H9 (cell line): ENCODE data around the gene MTO1. TPM values are rescaled to one million over a fixed set of nuclear protein-coding genes. Genes with fewer than 3 reads are reported as not detected.

ENCODE experiments used
- DNase-seq: peaks from one replicate; pipeline ENCODE4 v3.0.0-alpha.2; 2017
- H2AFZ ChIP-seq: one replicate; pipeline ENCODE4 v1.6.1; 2013; ENCODE audit warnings: mild to moderate bottlenecking, low read length, control low read depth, moderate library complexity
- H2AK5ac ChIP-seq: 2 replicates; pipeline ENCODE4 v1.6.1; 2013; ENCODE audit warnings: low read length, control low read depth, mixed read lengths; ENCODE audit not compliant: insufficient read length
- H2BK120ac ChIP-seq: one replicate; pipeline ENCODE4 v1.6.1; 2013; ENCODE audit warnings: low read depth, mild to moderate bottlenecking, low read length, control low read depth, inconsistent platforms; ENCODE audit not compliant: poor library complexity, severe bottlenecking
- H2BK12ac ChIP-seq: 2 replicates; pipeline ENCODE4 v1.6.1; 2013; ENCODE audit warnings: low read length, control low read depth, mixed read lengths, low read depth; ENCODE audit not compliant: insufficient read length
- H2BK15ac ChIP-seq: 2 replicates; pipeline ENCODE4 v1.6.1; 2013; ENCODE audit warnings: low read depth, low read length, control low read depth
- H2BK20ac ChIP-seq: one replicate; pipeline ENCODE4 v1.6.1; 2013; ENCODE audit warnings: low read depth, mild to moderate bottlenecking, low read length, control low read depth, inconsistent platforms; ENCODE audit not compliant: poor library complexity, severe bottlenecking
- H2BK5ac ChIP-seq: 2 replicates; pipeline ENCODE4 v1.6.1; 2013; ENCODE audit warnings: low read length, control low read depth, mixed read lengths; ENCODE audit not compliant: insufficient read length
- H3K14ac ChIP-seq: 2 replicates; pipeline ENCODE4 v1.6.1; 2013; ENCODE audit warnings: low read length, control low read depth; ENCODE audit not compliant: insufficient read depth
- H3K18ac ChIP-seq: 2 replicates; pipeline ENCODE4 v1.6.1; 2013; ENCODE audit warnings: low read depth, mild to moderate bottlenecking, mixed read lengths, low read length, control low read depth; ENCODE audit not compliant: insufficient read length
- H3K23ac ChIP-seq: 2 replicates; pipeline ENCODE4 v1.6.1; 2013; ENCODE audit warnings: low read length, control low read depth, mixed read lengths, low read depth; ENCODE audit not compliant: insufficient read length
- H3K23me2 ChIP-seq: 2 replicates; pipeline ENCODE4 v1.6.1; 2013; ENCODE audit warnings: low read depth, mild to moderate bottlenecking, mixed read lengths, low read length, control low read depth; ENCODE audit not compliant: insufficient read length, poor library complexity, severe bottlenecking
- H3K27ac ChIP-seq: 2 replicates; pipeline ENCODE4 v1.5.1; 2013; ENCODE audit warnings: low read length, control low read depth, mixed read lengths, low read depth; ENCODE audit not compliant: insufficient read length
- H3K27me3 ChIP-seq: 2 replicates; pipeline ENCODE4 v1.6.1; 2013; ENCODE audit warnings: low read length, control low read depth, inconsistent platforms; ENCODE audit not compliant: insufficient read depth
- H3K4ac ChIP-seq: 2 replicates; pipeline ENCODE4 v1.6.1; 2013; ENCODE audit warnings: low read depth, mild to moderate bottlenecking, control low read depth, inconsistent platforms, low read length, moderate library complexity
- H3K4me1 ChIP-seq: 2 replicates; pipeline ENCODE4 v1.6.1; 2013; ENCODE audit warnings: low read length, control low read depth, inconsistent platforms; ENCODE audit not compliant: insufficient read depth
- H3K4me2 ChIP-seq: 2 replicates; pipeline ENCODE4 v1.6.1; 2013; ENCODE audit warnings: low read length, control low read depth, mixed read lengths; ENCODE audit not compliant: insufficient read length, insufficient read depth
- H3K56ac ChIP-seq: 2 replicates; pipeline ENCODE4 v1.6.1; 2013; ENCODE audit warnings: low read depth, mild to moderate bottlenecking, mixed read lengths, low read length, control low read depth; ENCODE audit not compliant: insufficient read length
- H3K79me1 ChIP-seq: 2 replicates; pipeline ENCODE4 v1.6.1; 2013; ENCODE audit warnings: low read depth, mild to moderate bottlenecking, moderate library complexity, low read length, control low read depth, inconsistent platforms; ENCODE audit not compliant: insufficient read depth, poor library complexity, severe bottlenecking
- H3K79me2 ChIP-seq: 2 replicates; pipeline ENCODE4 v1.6.1; 2013; ENCODE audit warnings: low read length, control low read depth, inconsistent platforms; ENCODE audit not compliant: insufficient read depth
- H3K9ac ChIP-seq: 2 replicates; pipeline ENCODE4 v1.6.1; 2013; ENCODE audit warnings: low read length, control low read depth, mixed read lengths; ENCODE audit not compliant: insufficient read length; ENCODE audit errors: extremely low read depth
- H3K9me3 ChIP-seq: one replicate; pipeline ENCODE4 v1.6.1; 2013; ENCODE audit warnings: low read depth, low read length, inconsistent platforms; ENCODE audit not compliant: control insufficient read depth
- H3T11ph ChIP-seq: one replicate; pipeline ENCODE4 v1.6.1; 2013; ENCODE audit warnings: mild to moderate bottlenecking, low read length, control low read depth, inconsistent platforms
- H4K20me1 ChIP-seq: one replicate; pipeline ENCODE4 v1.6.1; 2013; ENCODE audit not compliant: control insufficient read depth, insufficient read length, insufficient read depth
- H4K5ac ChIP-seq: 2 replicates; pipeline ENCODE4 v1.6.1; 2013; ENCODE audit warnings: low read depth, mild to moderate bottlenecking, mixed read lengths, low read length, control low read depth; ENCODE audit not compliant: insufficient read length
- H4K8ac ChIP-seq: replicated peaks from 2 replicates; pipeline ENCODE4 v1.6.1; 2013; ENCODE audit warnings: low read length, control low read depth, mixed read lengths, low read depth; ENCODE audit not compliant: insufficient read length
- H4K91ac ChIP-seq: 2 replicates; pipeline ENCODE4 v1.6.1; 2013; ENCODE audit warnings: low read depth, mild to moderate bottlenecking, moderate library complexity, mixed read lengths, low read length, control low read depth; ENCODE audit not compliant: insufficient read length
- H3K27ac Mint-ChIP-seq, 3 experiments: 2 replicates in 2 of 3; 3 replicates in 1 of 3; pipeline ENCODE4 v1.8.0; 2020 to 2021; ENCODE audit warnings: mixed read lengths in 3 of 3, mild to moderate bottlenecking in 1 of 3, moderate library complexity in 1 of 3
- H3K27me3 Mint-ChIP-seq: 2 replicates; pipeline ENCODE4 v1.8.0; 2021; ENCODE audit warnings: low read depth, mild to moderate bottlenecking, moderate library complexity, mixed read lengths
- H3K36me3 Mint-ChIP-seq, 3 experiments: 2 replicates in 2 of 3; 3 replicates in 1 of 3; pipeline ENCODE4 v1.8.0; 2020 to 2021; ENCODE audit warnings: low read depth in 3 of 3, mixed read lengths in 3 of 3; ENCODE audit not compliant: insufficient read depth in 1 of 3
- H3K4me1 Mint-ChIP-seq, 2 experiments: 2 replicates each; pipeline ENCODE4 v1.8.0; 2020; ENCODE audit warnings: mixed read lengths in 2 of 2
- H3K4me3 Mint-ChIP-seq, 2 experiments: 2 replicates in 1 of 2; 3 replicates in 1 of 2; pipeline ENCODE4 v1.8.0; 2020 to 2021; ENCODE audit warnings: mild to moderate bottlenecking in 2 of 2, mixed read lengths in 2 of 2, moderate library complexity in 1 of 2
- H3K9me3 Mint-ChIP-seq, 2 experiments: 2 replicates in 1 of 2; 3 replicates in 1 of 2; pipeline ENCODE4 v1.8.0; 2020; ENCODE audit warnings: mild to moderate bottlenecking in 2 of 2, mixed read lengths in 2 of 2, moderate library complexity in 1 of 2
- WGBS: extraction: QIAGEN DNeasy Blood & Tissue Kit; methylation state at CpG from one replicate; pipeline ENCODE4 v1.1.7; 2013; ENCODE audit warnings: missing lambda C conversion rate, low lambda C conversion rate, mixed read lengths; ENCODE audit not compliant: insufficient read length; ENCODE audit errors: extremely low coverage; 5-methylcytosine and 5-hydroxymethylcytosine counted together
- total RNA-seq: library from RNA; stranded (reverse); gene quantifications from 2 replicates; pipeline ENCODE4 v1.2.1, GENCODE V29; 2021
- TF ChIP-seq, protein P1 (sequence below): fragments of 200-600 bp; sonication (generic); conservative IDR thresholded peaks from 3 replicates; pipeline ENCODE4 v1.8.0; 2021; ENCODE audit warnings: antibody characterized with exemption, mild to moderate bottlenecking

MTO1 gene
- total RNA-seq, 1 experiment from 2014 or later, result 27.8 TPM

- Histone ChIP-seq H3K18ac (no peak overlapping the region), H2AFZ (no peak overlapping the region), H4K91ac (no peak overlapping the region), H3K9ac (no peak overlapping the region), H3K23me2 (peaks cover 6% of the 10 kb centered on the region), H2BK5ac (no peak overlapping the region), H2BK12ac (no peak overlapping the region), H3K4me2 (no peak overlapping the region), H3K4ac (no peak overlapping the region), H3T11ph (no peak overlapping the region), H4K20me1 (no peaks in the 10 kb centered on the region), H3K27ac (no peak overlapping the region), H2BK20ac (no peak overlapping the region), H3K4me1 (no peaks in the 10 kb centered on the region), H3K9me3 (no peaks in the 10 kb centered on the region), H4K5ac (no peak overlapping the region), H2BK15ac (no peak overlapping the region), H3K14ac (no peak overlapping the region), H3K27me3 (no peaks in the 10 kb centered on the region), H3K56ac (no peak overlapping the region), H3K79me1 (no peaks in the 10 kb centered on the region), H2AK5ac (no peak overlapping the region), H3K23ac (no peak overlapping the region), H4K8ac (no peak overlapping the region), H2BK120ac (no peak overlapping the region), H3K79me2 (no peaks in the 10 kb centered on the region)
- Mint-ChIP-seq H3K4me1 (peaks cover 4 to 17% of the 10 kb centered on the region in 2 experiments; a peak in 3 of 4 replicates), H3K36me3 (peaks cover 4 to 11% (median 9%) of the 10 kb centered on the region in 3 experiments; a peak in 5 of 7 replicates), H3K27ac (no peak overlapping the region), H3K9me3 (no peaks in the 10 kb centered on the region), H3K4me3 (no peak overlapping the region), H3K27me3 (peaks cover 1% of the 10 kb centered on the region; the same call in 1 of the 2 replicates)
- DNase-seq, result no peak
- no CpG with 5 or more reads among the region's 5 CpGs for WGBS
- TF ChIP-seq, protein P1, sequence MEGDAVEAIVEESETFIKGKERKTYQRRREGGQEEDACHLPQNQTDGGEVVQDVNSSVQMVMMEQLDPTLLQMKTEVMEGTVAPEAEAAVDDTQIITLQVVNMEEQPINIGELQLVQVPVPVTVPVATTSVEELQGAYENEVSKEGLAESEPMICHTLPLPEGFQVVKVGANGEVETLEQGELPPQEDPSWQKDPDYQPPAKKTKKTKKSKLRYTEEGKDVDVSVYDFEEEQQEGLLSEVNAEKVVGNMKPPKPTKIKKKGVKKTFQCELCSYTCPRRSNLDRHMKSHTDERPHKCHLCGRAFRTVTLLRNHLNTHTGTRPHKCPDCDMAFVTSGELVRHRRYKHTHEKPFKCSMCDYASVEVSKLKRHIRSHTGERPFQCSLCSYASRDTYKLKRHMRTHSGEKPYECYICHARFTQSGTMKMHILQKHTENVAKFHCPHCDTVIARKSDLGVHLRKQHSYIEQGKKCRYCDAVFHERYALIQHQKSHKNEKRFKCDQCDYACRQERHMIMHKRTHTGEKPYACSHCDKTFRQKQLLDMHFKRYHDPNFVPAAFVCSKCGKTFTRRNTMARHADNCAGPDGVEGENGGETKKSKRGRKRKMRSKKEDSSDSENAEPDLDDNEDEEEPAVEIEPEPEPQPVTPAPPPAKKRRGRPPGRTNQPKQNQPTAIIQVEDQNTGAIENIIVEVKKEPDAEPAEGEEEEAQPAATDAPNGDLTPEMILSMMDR, result no peak
These were observed 1.5 kb upstream of the MTO1 start for GRCh38 chr6:73460056-73460455.
